Measurements from ENCODE around the gene GGA1. TPM values are rescaled to one million over a fixed set of nuclear protein-coding genes. Genes with fewer than 3 reads are reported as not detected.

Gene GGA1
- total RNA-seq, 3 donors from 2014 or later (not counting 1 experiment from before 2014, with no cell fraction given) = 69.3 to 87.8 (median 80.2) TPM

DNA sequence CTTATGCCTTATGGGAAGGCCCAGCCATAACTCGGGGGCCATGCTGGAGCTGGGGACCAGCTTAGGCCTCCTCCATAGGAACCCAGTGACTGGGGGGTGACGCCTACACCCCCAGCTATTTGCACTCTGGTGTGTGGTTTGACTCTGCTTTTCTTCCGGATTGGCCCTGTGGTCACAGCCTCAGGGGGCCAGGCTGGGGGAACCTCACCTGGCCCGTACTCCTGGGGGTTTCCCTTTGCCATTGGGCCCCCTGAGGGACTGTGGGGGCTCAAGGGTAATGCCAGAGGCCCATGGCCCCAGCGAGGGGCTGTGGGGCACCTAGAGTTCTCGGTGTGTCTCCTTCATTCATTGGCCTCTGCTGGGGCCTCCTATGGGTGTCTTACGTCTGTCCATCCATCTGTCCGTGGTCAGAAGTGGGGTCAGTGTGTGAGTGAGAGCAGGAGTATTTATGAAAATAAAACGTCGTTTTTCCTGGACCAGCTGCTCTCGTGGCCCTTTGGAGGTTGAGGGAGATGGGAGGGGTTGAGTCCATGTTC is 24.5 kb downstream of the GGA1 start:
- Histone ChIP-seq H3K4me3 (ENCODE audit: low read length) (peak overlapping the region; percentile 8), H3K4me1 (ENCODE audit: control insufficient read depth, insufficient read depth, low read length) (peaks cover 99% of the 10 kb centered on the region), H3K27me3 (ENCODE audit: control insufficient read depth, insufficient read depth, low read length) (no peaks in the 10 kb centered on the region), H3K27ac (ENCODE audit: low read length) (peak overlapping the region; percentile 83), H3K36me3 (ENCODE audit: control insufficient read depth, insufficient read depth, low read length) (no peaks in the 10 kb centered on the region), H3K9me3 (ENCODE audit: control insufficient read depth, insufficient read depth, low read length) (no peaks in the 10 kb centered on the region)
- WGBS (ENCODE audit: insufficient coverage) = 2% methylated on average over 11 of the region's 11 CpGs
- H3K4me3 Mint-ChIP-seq = peak overlapping the region; percentile 80
- H3K36me3 Mint-ChIP-seq = no peaks in the 10 kb centered on the region
- DNase-seq (peak; percentile 58 to 75), ATAC-seq (peak; percentile 40 to 60 (median 55))
- peaks cover 56 to 88% of the 10 kb centered on the region in 2 donors for H3K4me1 Mint-ChIP-seq
- intact Hi-C loops (cut with micrococcal nuclease) = loop anchor here (10.0 kb wide), 1 partner anchor 212 kb away; the partner anchor contains the start of genes ANKRD54 and EIF3L
- no peaks in the 10 kb centered on the region for H3K9me3 Mint-ChIP-seq
- H3K27me3 Mint-ChIP-seq (ENCODE audit: low read depth in 2 of 2) = no peaks in the 10 kb centered on the region
- peak overlapping the region; percentile 93 to 99 for H3K27ac Mint-ChIP-seq
- TF ChIP-seq, protein P1, sequence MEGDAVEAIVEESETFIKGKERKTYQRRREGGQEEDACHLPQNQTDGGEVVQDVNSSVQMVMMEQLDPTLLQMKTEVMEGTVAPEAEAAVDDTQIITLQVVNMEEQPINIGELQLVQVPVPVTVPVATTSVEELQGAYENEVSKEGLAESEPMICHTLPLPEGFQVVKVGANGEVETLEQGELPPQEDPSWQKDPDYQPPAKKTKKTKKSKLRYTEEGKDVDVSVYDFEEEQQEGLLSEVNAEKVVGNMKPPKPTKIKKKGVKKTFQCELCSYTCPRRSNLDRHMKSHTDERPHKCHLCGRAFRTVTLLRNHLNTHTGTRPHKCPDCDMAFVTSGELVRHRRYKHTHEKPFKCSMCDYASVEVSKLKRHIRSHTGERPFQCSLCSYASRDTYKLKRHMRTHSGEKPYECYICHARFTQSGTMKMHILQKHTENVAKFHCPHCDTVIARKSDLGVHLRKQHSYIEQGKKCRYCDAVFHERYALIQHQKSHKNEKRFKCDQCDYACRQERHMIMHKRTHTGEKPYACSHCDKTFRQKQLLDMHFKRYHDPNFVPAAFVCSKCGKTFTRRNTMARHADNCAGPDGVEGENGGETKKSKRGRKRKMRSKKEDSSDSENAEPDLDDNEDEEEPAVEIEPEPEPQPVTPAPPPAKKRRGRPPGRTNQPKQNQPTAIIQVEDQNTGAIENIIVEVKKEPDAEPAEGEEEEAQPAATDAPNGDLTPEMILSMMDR (IDR thresholded peaks at IDR 0.05) = no peak

DNA sequence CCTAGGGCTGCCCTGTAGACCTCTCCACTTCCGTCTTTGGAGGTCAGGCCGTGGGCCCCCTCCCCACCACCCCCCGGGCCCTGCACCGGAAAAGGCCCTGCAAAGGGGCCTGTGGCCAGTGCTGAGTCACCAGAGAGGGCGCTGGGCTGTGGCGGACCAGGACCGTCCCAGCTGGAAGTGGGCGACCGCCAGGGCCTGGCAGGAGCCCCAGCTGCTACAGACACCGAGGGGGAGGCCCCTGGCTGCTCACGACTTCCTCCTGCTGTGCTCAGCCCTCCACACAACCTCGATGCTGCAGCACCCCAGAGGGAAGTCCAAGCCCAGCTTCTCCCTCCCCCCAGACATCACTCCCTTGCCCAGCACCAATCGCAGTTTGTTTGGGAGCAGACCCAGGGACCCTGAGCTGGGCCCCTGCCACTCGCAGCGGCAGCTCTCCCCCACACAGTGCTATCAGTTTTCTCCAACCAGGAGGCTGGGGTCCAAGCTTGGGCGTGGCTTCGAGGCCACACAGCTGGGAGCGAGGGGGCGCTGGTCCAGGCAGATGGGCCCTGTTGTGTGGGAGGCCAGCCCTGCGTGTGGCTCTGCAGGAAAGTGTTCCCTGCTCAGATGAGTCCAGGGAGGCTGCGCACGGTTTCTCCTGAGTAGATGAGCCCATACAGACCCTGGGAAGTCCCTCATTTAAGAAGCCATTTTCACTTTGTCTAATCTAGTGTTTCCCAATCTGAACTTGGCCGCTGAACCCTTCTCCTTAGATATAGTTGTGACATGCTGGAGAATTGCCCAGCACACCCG is 25.2 kb downstream of the GGA1 start:
- peak overlapping the region; percentile 93 to 99 for H3K27ac Mint-ChIP-seq
- Histone ChIP-seq H3K9me3 (ENCODE audit: control insufficient read depth, insufficient read depth, low read length) (no peaks in the 10 kb centered on the region), H3K27ac (ENCODE audit: low read length) (peak overlapping the region; percentile 83), H3K4me1 (ENCODE audit: control insufficient read depth, insufficient read depth, low read length) (peaks cover 99% of the 10 kb centered on the region), H3K27me3 (ENCODE audit: control insufficient read depth, insufficient read depth, low read length) (no peaks in the 10 kb centered on the region), H3K36me3 (ENCODE audit: control insufficient read depth, insufficient read depth, low read length) (no peaks in the 10 kb centered on the region), H3K4me3 (ENCODE audit: low read length) (peak overlapping the region; percentile 8)
- intact Hi-C loops (cut with micrococcal nuclease) = loop anchor here (10.0 kb wide), 1 partner anchor 211 kb away; the partner anchor contains the start of genes ANKRD54 and EIF3L
- H3K4me3 Mint-ChIP-seq = peak overlapping the region; percentile 80
- peaks cover 56 to 88% of the 10 kb centered on the region in 2 donors for H3K4me1 Mint-ChIP-seq
- TF ChIP-seq, protein P1 (IDR thresholded peaks at IDR 0.05) = no peak
- no peaks in the 10 kb centered on the region for H3K27me3 Mint-ChIP-seq (ENCODE audit: low read depth in 2 of 2)
- WGBS (ENCODE audit: insufficient coverage) = 5% methylated on average over 24 of the region's 24 CpGs
- no peaks in the 10 kb centered on the region for H3K9me3 Mint-ChIP-seq
- ATAC-seq (peak; percentile 57 to 73 (median 59)), DNase-seq (peak; percentile 66 to 80)
- H3K36me3 Mint-ChIP-seq = no peaks in the 10 kb centered on the region

DNA sequence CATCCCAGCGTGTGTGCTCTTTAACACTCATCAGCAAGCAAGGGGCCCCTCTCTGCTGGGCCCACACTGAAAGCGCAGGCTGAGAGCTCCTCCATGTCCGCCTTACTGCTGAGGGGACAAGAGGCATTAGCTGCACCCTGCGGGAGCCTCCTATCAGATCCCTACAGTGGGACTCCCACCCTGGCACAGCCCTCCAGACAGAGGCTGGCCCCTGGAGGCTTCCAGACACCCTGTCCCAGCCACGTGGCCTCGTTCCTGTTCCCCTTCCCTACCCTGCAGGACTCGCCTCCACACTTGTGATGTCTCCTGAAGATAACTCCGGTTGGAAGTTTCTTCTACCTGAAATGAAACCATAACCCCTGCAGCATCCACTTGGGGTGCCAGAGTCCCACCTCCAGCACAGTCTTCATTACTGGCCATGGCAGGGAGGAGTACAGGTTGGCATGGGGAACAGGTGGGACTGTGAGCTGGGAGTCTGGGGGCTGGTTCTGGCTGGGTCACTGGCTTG is 25.8 kb downstream of the GGA1 start:
- H3K27me3 Mint-ChIP-seq (ENCODE audit: low read depth in 2 of 2) = no peaks in the 10 kb centered on the region
- no peaks in the 10 kb centered on the region for H3K36me3 Mint-ChIP-seq
- H3K4me3 Mint-ChIP-seq = peak overlapping the region; percentile 77
- intact Hi-C loops (cut with micrococcal nuclease) = loop anchor here (10.0 kb wide), 1 partner anchor 210 kb away; the partner anchor contains the start of genes ANKRD54 and EIF3L
- TF ChIP-seq, protein P1 (IDR thresholded peaks at IDR 0.05) = no peak
- DNase-seq (peak in 1 of 2 donors; percentile 59), ATAC-seq (no peak)
- peaks cover 57 to 86% of the 10 kb centered on the region in 2 donors for H3K4me1 Mint-ChIP-seq
- Histone ChIP-seq H3K4me1 (ENCODE audit: control insufficient read depth, insufficient read depth, low read length) (peaks cover 97% of the 10 kb centered on the region), H3K4me3 (ENCODE audit: low read length) (no peak overlapping the region), H3K27ac (ENCODE audit: low read length) (peak overlapping the region; percentile 83), H3K9me3 (ENCODE audit: control insufficient read depth, insufficient read depth, low read length) (no peaks in the 10 kb centered on the region), H3K36me3 (ENCODE audit: control insufficient read depth, insufficient read depth, low read length) (no peaks in the 10 kb centered on the region), H3K27me3 (ENCODE audit: control insufficient read depth, insufficient read depth, low read length) (no peaks in the 10 kb centered on the region)
- peak overlapping the region; percentile 93 to 99 for H3K27ac Mint-ChIP-seq
- WGBS (ENCODE audit: insufficient coverage) = 50% methylated on average over 8 of the region's 8 CpGs
- no peaks in the 10 kb centered on the region for H3K9me3 Mint-ChIP-seq

Data from natural killer cell (primary cell).